Glomerular visceral epithelial cell (primary cell): ENCODE data around the gene MIF.
"Not testable (repeated sequence)": the region's sequence is repeated elsewhere in the genome, so short reads cannot be mapped to it uniquely, and the experiment has no call there.

Source experiments
- DNase-seq: peaks from one replicate; pipeline ENCODE4 v3.0.0-alpha.2; 2016; ENCODE audit errors: extremely low spot score

The MIF gene

DNA sequence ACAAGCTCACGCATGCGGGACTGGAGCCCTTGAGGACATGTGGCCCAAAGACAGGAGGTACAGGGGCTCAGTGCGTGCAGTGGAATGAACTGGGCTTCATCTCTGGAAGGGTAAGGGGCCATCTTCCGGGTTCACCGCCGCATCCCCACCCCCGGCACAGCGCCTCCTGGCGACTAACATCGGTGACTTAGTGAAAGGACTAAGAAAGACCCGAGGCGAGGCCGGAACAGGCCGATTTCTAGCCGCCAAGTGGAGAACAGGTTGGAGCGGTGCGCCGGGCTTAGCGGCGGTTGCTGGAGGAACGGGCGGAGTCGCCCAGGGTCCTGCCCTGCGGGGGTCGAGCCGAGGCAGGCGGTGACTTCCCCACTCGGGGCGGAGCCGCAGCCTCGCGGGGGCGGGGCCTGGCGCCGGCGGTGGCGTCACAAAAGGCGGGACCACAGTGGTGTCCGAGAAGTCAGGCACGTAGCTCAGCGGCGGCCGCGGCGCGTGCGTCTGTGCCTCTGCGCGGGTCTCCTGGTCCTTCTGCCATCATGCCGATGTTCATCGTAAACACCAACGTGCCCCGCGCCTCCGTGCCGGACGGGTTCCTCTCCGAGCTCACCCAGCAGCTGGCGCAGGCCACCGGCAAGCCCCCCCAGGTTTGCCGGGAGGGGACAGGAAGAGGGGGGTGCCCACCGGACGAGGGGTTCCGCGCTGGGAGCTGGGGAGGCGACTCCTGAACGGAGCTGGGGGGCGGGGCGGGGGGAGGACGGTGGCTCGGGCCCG lies at the start of gene MIF:
MIF (plus strand) TSS at position 439 of the 765 bp plus-strand sequence; CDS start at position 531, 92 bp downstream.
- peak; percentile 94 for DNase-seq

DNA sequence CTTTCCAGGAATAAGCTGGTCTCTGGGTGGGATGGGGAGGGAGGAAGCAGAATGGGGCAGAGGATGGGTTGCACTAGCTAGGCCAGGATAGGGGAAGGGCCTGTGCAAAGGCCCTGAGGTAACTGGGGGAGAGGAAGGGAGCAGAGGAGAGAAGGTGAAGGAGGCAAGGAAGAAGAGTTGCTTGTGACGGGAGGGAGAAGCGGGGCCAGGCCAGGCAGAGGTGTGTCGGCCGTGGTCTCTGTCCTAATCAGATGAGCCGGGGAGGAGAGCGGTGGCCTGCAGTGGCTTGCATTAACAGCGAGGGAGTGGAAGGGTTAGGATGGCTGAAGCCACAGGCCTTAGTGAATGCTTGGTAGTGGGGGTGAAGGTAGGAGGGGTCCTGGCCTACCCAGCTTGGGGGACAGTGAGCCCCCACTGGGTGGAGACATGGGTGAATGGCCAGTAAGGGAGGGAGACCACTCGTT lies 49.4 kb upstream of the MIF start:
- no peak for DNase-seq

DNA sequence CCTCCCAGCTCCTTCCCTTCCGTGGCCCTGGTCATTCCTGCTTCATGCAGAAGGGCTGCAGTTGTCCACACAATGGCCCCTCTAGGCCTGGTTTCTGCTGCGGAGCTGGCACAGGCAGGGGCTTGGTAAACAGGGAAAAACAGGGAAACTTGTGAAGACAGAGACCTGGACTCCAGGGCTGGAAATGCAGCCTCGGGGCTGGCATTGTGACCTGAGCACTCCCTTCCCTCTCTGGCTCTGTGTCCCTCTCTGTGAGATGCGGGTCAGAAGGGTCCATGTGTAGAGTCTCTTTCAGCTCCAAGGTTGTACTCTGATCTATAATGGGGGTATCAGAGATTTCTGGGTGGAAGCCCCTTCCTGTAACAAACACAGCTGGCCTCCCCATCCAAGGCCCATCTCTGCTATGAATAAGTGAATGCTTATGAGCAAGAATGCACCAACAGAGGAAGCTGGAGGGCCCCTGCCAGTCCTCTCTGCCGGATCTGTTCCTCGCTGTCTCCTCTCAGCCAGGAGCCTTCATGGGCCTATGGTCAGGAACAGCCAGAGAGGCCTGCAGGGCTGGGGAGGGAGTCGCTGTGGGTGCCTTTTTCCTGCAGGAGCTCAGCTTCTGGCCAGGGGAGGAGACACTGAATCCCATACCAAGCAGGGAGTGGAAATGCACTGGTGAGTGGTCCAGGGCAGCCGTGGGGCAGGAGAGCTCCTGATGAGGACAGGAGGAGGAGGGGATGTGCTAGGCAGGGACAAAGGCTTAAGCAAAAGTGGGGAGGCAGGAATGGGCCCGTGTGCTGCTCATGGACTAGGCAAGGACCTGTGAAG lies 48.7 kb upstream of the MIF start:
- no peak for DNase-seq

DNA sequence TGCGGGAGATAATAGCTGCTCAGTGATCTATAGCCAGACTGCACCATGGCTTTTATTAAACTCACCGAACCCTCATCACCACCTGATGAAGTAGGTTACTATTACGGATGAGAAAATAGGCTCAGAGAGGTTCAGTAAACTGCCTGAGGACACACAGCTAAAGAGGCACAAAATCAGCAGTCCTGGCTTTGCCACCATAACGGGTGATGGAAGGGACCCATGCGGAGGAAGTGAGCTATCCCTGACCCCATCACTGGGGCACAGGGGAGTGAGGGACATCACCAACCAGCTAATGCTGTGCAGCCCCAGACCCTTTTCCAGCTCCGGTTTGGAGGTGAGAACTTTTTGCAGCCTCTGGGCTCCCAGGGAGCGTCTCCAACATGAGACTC lies 48.1 kb upstream of the MIF start:
- DNase-seq: no peak

DNA sequence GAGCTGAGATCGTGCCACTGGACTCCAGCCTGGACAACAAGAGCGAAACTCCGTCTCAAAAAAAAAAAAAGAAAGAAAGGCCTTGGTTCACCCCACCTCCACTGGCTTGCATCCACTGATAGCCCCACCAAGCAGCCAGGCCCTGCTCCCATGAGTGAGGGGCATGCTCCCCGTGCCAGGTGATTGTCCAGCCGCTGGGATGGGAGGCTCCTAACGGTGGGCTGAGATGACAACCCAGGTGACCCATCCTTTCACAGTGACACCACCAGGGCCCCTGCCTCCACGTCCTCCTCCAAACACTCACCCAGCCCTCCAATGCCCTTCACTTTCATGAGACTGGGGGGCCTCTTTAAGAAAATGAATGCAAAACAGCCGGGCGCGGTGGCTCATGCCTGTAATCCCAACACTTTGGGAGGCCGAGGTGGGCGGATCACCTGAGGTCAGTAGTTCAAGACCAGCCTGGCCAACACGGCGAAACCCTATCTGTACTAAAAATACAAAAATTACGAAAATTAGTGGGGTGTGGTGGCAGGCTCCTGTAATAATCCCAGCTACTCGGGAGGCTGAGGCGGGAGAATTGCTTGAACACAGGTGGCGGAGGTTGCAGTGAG lies 46.8 kb upstream of the MIF start:
- no peak for DNase-seq

DNA sequence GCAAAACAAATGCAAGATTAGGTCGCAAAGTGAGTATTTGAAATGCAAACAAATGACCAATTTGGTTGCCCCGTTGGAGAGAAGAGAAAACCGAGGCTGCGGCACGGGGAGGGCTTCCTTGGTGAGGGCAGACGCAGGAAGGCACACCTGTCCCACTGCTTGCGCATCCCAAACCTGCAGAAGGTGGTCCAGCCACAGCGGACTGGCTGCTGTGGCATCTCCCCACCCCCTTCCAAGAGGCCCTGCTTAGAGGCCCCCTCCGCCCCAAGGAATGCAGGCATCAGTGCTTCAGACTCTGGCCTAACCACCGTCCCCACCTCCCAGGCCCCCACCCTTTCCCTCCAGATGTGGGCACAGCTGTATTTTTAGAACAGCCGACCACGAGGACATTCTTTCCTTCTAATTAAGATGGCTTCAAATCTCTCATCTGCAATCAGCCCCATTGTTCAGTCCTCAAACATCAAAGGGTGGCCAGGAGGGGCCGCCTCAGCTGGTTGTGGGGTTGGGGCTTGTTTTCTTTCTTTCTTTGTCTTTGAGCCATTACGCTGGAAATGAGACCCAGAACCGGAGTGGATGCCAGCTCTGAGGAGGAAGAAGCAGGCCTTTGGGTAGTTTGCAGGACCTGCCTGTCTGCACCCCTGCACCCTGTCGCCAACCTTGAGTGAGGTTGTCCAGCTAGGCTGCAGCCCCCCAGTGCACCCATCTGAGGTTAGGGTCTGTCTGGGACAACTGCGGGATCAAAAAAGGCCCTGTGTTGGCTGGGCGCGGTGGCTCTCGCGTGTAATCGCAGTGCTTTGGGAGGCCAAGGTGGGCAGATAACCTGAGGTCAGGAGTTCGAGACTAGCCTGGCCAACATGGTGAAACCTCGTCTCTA lies 46.0 kb upstream of the MIF start:
- DNase-seq: no peak

DNA sequence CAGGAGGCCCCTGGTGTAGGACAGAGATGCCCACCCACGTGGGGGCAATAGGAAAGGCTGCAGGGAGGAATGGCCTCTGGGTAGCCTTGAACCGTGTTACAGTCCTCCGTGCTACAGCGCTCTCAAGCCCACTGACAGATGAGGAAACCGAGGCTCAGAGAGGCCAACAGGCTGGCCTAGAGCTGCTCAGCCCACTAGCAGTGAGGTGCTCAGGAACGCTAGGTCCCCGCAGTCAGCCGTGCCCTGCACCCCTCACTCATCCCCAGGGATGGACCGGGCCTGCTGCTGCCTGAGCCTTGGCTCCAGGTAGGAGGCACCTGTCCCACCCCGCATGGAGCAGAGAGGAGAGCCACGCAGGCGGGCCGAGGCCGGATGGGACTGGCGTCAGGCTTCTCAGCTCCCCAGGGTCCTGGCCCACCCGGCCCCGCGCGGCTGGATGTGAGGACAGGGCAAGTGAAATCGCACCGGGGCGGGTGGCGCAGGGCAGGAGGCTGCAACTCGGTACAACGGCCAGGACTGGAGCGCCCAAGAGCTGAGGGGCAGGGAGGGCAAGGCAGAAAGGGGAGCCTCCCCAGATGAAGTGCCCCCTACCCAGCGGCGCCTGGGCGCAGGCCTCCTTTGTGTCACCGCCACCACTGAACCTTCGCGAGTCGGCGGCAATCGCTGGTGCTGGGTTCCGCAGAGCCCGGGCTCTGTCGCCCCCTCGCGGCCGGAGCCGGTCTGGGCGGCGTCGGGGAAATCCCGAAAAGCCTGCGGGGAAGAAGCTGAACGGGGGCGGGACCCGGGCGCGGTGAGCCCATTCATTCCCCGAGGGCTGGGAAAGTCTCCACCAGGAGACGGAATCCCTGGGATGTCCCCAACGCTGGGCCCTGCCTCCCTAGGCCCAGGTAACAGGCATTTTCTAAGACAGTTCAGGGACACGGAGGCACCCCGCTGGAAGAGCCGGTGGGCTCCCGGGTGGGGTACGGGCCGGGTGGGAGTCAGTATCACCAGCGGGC lies 44.9 kb upstream of the MIF start:
- DNase-seq: peak; percentile 77

DNA sequence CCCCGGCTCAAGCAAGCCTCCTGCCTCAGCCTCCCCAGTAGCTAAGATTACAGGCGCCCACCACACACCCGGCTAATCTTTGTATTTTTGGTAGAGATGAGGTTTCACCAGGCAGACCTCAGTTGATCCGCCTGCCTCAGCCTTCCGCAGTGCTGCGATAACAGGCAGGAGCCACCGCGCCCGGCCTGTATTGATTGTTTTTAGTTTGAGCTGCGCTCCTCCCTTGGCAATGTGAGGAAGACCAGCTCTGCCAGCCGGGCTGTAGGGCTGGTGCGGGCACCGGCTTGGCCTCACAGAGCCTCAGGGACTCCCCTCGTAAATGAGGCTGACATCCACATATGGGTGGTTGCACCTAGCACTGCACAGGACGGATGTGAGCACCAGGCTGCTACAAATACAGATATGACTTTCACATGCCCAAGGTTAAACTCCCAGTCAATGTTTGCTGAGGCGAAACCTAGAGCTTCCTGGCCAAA lies 44.0 kb upstream of the MIF start:
- DNase-seq: no peak

DNA sequence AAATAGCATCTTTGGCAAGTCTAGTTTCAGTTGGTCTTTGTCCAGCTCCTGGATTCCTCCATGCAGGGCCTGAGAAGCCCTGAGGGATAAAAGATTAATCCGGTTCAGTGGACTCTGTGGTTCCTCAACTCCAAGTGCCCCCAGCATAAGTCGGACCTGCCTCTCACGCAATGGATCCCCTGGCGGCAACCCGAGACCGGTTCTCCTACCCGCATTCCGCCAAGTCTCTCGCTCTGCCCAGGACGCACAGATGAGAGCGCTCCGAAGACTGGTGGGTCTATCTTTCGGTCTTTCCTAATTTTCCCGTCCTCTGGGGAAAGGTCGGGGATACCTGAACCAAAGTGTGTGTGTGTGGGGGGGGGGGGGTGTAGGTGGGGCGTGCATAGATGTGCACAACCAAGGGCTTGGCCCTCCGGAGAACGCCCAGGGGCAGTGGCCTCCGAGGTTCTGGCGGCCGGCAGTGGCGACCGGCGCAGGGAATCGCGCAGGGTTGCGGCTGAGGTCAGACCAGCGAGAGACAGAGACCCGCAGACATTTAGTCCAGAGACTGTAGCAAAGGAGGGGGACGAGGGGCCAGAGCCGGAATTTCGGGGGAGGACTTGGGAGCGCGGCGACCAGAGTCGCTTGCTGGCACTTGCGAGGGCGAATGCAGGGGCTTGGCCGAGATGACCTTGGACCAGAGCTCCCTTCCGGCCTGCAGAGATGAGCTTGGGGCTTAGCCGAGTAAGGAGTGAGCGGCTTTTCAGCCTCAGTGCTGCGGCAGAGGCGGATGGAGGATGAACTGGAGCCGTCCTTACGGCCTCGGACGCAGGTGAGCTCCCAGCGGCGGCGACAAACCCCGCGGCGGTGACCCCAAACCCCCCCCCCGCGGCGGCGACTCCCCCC lies 37.2 kb upstream of the MIF start:
- peak; percentile 87 for DNase-seq

DNA sequence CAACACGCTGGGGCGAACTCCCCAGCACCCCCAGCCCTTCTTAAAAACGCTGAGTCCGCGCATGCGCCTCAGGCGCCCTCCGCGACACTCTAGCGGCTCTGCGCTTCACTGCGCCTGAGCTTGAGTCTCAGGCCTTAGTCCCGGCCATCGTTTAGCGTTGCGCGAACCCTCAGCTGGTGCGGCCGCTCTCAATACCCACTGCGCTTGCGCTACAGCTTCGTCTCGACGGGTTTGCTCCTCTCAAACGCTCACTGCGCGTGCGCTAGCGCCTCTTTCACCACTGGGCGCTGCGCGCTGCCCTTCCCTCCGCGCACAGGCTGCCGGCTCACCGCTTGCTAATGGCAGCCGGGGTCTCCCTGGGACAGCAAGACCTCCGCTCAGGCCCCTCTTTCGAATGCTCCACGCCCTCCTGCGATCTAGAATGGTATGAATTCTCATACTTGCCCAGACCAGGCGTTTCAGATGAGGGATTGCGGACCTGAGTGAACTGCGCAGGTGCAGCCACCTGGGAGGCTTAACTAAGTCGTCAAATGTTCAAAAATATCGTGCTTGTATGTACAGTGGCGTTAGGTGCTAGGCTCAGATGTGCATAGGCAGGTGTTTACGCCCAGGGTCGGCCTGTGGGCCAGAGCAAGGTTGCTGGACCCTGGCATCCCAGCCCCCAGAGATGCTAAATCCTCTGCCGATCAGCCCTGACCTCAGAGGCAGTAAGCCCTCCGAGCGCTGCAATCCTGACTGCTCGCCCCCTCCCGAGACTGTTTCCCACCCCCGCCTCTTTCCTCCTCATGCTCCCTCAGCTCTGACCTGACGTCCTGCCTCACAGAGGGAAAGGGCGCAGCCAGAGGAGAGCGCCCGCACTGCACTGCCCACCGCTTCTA lies 36.3 kb upstream of the MIF start, which contains the start of gene SLC2A11:
SLC2A11 (plus strand) TSS at position 270 of the 878 bp plus-strand sequence; CDS start at position 395, 125 bp downstream.
- peak; percentile 97 for DNase-seq

DNA sequence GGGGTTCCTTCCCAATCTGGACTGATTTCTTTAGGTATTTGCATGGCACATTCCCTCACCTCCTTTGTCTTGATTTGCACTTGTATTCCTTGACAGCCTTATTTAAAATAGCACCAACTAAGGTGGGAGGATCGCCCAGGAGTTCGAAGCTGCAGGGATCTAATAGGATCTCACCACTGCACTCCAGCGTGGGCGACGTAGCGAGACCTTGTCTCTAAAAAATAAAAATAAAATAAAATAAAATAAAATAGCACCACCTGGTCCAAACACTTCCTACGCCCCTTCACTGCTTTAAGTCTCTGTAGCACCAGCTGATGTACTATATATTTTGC lies 35.7 kb upstream of the MIF start:
- DNase-seq: no peak

DNA sequence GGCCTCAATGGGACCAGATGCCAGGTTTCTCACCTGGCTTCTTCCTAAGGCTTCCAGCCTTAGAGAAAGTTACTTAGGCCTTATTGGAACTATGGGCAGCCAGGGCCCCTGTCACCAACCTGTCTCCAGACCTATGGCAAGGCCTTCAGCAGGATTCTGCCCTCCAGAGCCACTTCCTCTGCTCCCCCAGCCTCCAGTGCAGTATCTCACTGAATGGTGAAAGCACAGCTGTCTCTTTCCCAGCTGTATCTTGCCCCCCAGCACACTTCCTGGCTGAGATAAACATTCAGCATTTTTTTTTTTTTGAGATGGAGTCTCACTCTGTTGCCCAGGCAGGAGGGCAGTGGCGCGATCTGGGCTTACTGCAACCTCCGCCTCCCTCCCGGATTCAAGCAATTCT lies 35.0 kb upstream of the MIF start:
- no peak for DNase-seq

DNA sequence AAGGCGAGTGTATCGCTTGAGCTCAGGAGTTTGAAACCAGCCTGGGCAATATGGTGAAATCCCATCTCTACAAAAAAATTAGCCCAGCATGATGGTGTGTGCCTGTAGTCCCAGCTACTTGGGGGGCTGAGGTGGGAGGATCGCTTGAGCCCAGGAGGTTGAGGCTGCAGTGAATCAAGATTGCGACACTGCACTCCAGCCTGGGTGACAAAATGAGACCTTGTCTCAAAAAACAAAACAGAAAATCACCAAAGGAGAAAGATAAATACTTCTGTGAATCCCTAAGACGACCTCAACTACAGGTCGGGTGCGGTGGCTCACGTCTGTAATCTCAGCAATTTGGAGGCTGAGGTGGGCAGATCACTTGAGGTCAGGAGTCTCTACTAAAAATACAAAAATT lies 34.0 kb upstream of the MIF start:
- not testable (repeated sequence) for DNase-seq

DNA sequence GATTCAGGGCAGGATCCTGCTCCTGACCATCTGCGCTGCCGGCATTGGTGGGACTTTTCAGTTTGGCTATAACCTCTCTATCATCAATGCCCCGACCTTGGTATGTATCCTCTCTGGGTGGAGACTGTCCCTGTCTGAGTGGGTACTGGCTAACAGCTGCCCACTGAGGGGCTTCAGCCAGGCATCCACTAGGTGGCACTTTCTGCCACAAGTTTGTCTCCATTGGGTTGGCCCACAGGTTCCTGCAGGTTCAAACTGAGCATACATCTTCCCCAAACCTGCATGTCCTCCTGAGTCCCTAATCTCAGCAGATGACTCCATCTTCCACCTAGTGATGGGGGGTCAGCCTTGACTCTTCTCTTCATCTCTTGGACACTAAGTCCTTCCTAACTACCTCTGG lies 32.1 kb upstream of the MIF start:
- peak; percentile 46 for DNase-seq

DNA sequence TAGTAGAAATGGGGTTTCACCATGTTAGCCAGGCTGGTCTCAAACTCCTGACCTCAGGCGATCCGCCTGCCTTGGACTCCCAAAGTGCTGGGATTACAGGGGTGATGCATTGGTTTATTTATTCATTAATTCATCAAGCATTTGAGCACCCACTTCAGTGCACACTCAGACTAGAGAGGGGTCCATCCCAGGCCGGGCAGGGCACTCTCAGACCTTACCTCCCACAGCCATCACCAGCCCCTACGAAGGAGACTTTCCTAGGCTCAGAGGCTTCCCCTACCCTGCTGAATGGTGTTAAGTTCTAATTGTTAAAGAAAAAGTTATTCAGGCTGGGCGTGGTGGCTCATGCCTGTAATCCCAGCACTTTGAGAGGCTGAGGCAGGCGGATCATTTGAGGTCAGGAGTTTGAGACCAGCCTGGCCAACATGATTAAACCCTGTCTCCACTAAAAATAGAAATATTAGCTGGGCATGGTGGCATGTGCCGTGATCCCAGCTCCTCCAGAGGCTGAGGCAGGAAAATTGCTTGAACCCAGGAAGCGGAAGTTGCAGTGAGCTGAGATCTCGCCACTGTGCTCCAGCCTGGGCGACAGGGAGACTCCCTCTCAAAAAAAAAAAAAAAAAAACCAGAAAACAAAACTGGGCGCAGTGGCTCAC lies 29.6 kb upstream of the MIF start:
- not testable (repeated sequence) for DNase-seq

DNA sequence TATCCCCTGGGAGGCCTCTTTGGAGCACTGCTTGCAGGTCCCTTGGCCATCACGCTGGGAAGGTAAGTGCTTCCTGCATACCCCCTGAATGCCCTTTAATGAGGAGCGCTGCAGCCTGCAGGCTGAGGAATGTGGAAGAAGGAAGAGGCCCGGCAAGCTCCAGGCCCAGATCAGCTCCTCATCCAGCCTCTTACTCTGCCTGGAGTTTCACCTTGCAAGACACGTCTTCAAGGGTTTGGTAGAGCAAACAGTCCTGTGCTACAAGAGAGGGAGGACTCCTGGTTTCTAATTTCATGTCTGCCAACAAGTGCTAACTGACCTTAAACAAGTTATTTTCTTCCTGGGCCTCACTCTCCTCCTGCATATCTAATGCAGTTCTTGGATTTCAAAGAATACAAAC lies 25.6 kb upstream of the MIF start:
- DNase-seq: no peak

DNA sequence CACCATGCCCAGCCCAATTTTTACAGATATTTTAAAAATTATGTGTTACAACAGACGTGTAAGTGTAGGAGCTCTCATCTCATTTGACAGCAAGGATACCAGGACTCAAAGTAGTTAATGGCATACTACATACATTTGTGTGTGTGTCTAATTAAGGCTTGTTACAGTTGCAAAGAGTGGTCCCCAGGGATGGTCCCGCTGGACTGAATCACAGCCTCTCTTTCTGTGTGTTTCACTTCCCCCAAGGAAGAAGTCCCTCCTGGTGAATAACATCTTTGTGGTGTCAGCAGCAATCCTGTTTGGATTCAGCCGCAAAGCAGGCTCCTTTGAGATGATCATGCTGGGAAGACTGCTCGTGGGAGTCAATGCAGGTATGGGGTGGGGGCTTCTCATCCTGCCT lies 19.3 kb upstream of the MIF start:
- no peak for DNase-seq

DNA sequence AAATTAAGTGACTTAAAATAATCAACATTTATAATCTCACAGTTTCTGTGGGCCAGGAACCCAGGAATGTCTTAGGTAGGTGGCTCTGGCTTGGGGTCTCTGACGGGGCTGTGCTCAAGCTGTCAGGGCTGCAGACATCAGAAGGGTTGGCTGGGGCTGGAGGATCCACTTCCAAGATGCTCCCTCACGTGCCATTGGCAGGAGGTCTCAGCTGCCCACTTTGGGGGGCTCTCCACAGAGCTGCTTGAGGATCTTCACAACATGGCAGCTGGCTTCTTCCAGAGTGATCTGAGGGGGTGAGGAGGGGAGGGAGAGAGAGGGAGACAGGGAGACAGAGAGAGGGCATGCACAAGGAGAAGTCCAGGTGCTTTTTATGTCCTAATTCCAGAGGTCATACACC lies 18.4 kb upstream of the MIF start:
- DNase-seq: no peak
